GM23248 (cell line): ENCODE data around the gene ZNF598. TPM values are rescaled to one million over a fixed set of nuclear protein-coding genes. Genes with fewer than 3 reads are reported as not detected.

Source experiments
- DNase-seq: peaks from one replicate; pipeline ENCODE4 v3.0.0-alpha.2; 2015
- H2AFZ ChIP-seq: fragments of 200-600 bp; sonication (generic); 2 replicates; pipeline ENCODE4 v1.6.1; 2016; ENCODE audit warnings: antibody characterized with exemption
- H3F3A ChIP-seq: fragments of 200-600 bp; sonication (generic); 2 replicates; pipeline ENCODE4 v1.6.1; 2016; ENCODE audit warnings: mild to moderate bottlenecking, antibody characterized with exemption, mixed run types; ENCODE audit not compliant: insufficient read depth
- H3K27ac ChIP-seq: fragments of 200-600 bp; sonication (generic); 2 replicates; pipeline ENCODE4 v1.5.1; 2016; ENCODE audit warnings: mild to moderate bottlenecking
- H3K27me3 ChIP-seq: fragments of 200-600 bp; sonication (generic); replicated peaks from 2 replicates; pipeline ENCODE4 v1.6.1; 2016; ENCODE audit warnings: mild to moderate bottlenecking; ENCODE audit not compliant: insufficient read depth
- H3K36me3 ChIP-seq: fragments of 200-600 bp; sonication (generic); 2 replicates; pipeline ENCODE4 v1.6.1; 2016; ENCODE audit warnings: low read depth, mild to moderate bottlenecking
- H3K4me1 ChIP-seq: fragments of 200-600 bp; sonication (generic); 2 replicates; pipeline ENCODE4 v1.6.1; 2016; ENCODE audit warnings: mild to moderate bottlenecking; ENCODE audit not compliant: insufficient read depth
- H3K4me2 ChIP-seq: fragments of 200-600 bp; sonication (generic); one replicate; pipeline ENCODE4 v1.6.1; 2016; ENCODE audit warnings: mild to moderate bottlenecking; ENCODE audit not compliant: unreplicated experiment
- H3K4me3 ChIP-seq: fragments of 200-600 bp; sonication (generic); 2 replicates; pipeline ENCODE4 v1.5.1; 2016; ENCODE audit warnings: mild to moderate bottlenecking
- H3K79me2 ChIP-seq: fragments of 200-600 bp; sonication (generic); 2 replicates; pipeline ENCODE4 v1.6.1; 2016; ENCODE audit warnings: mild to moderate bottlenecking; ENCODE audit not compliant: insufficient read depth
- H3K9ac ChIP-seq: fragments of 200-600 bp; sonication (generic); 2 replicates; pipeline ENCODE4 v1.6.1; 2016; ENCODE audit warnings: mild to moderate bottlenecking
- H3K9me2 ChIP-seq: fragments of 200-600 bp; sonication (generic); 2 replicates; pipeline ENCODE4 v1.6.1; 2016; ENCODE audit warnings: mixed run types, mild to moderate bottlenecking, moderate library complexity; ENCODE audit not compliant: insufficient read depth
- H3K9me3 ChIP-seq: fragments of 200-600 bp; sonication (generic); one replicate; pipeline ENCODE4 v1.6.1; 2017; ENCODE audit warnings: low read depth
- H4K20me1 ChIP-seq: fragments of 200-600 bp; sonication (generic); 2 replicates; pipeline ENCODE4 v1.6.0; 2016; ENCODE audit not compliant: insufficient read depth
- EZH2 ChIP-seq: fragments of 200-600 bp; sonication (generic); IDR thresholded peaks from 2 replicates; pipeline ENCODE4 v1.6.1; 2018; ENCODE audit warnings: antibody characterized with exemption, mild to moderate bottlenecking; ENCODE audit not compliant: insufficient read depth, poor library complexity, severe bottlenecking
- EZH2phosphoT487 ChIP-seq: fragments of 200-600 bp; sonication (generic); IDR thresholded peaks from 2 replicates; pipeline ENCODE4 v1.6.1; 2018; ENCODE audit warnings: antibody characterized with exemption, moderate library complexity, mild to moderate bottlenecking, low read depth; ENCODE audit not compliant: insufficient read depth
- whole genome bisulfite sequencing, 2 experiments: methylation state at CpG; one replicate each; pipeline ENCODE4 v1.1.6; 2015 to 2017; ENCODE audit warnings: low lambda C conversion rate in 2 of 2, low coverage in 1 of 2; ENCODE audit errors: missing lambda C conversion rate in 2 of 2; 5-methylcytosine and 5-hydroxymethylcytosine counted together
- in situ Hi-C: fragments of 300-500 bp; cut with MboI; formaldehyde crosslinking; loops from 2 replicates; pipeline ENCODE4 v1.15.0; 2020
- polyA plus RNA-seq: library from polyadenylated mRNA; unstranded; fragments of >200 nt; fragmentation: Nextera tagmentation; extraction: Ambion mirVana; gene quantifications from 2 replicates; pipeline ENCODE4 v1.2.1, GENCODE V29; 2016
- total RNA-seq: library from RNA; depleted of rRNA; stranded (reverse); fragments of >200 nt; shearing (Covaris generic); gene quantifications from 2 replicates; pipeline ENCODE4 v1.2.3, GENCODE V29; 2014

The ZNF598 gene
- total and polyA plus RNA-seq, 2 experiments from 2014 or later = 12.2 to 21.2 TPM

DNA sequence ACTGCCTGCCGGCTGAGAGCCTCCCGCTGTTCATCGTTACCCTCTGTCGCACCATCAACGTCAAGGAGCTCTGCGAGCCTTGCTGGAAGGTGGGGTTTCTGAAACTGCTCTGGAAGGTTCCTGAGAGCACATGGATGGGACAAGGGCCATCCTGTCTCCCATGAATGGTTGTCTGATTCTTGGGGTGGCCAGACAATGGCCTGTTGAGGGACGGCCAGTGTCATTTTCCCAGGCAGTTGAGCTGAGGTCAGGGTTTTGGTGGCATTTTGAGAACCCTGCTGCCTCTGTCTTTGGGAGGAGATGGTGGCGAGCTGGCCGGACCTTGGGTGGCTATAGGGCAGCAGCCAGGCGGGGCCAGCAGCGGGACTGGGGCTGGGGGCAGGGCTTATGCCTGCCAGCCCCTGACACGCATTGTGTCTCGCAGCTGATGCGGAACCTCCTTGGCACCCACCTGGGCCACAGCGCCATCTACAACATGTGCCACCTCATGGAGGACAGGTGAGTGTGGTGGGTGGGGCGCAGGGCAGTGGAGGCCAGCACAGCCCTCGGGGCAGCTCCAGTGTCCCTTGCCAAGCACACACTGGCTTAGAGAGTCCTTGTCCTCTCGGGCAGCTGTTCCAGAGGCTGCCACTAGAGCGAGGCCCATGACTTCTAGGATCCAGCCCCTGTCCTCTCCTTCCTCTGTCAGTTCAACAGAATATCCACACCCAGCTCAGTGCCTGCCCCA is 47.2 kb upstream of the ZNF598 start:
- Histone ChIP-seq H3K9me3 (no peaks in the 10 kb centered on the region), H3K79me2 (no peaks in the 10 kb centered on the region), H3K36me3 (no peaks in the 10 kb centered on the region), H3K4me2 (no peak overlapping the region), H3K27me3 (no peaks in the 10 kb centered on the region), H3K9ac (no peak overlapping the region), H2AFZ (no peak overlapping the region), H3K27ac (no peak overlapping the region), H4K20me1 (no peaks in the 10 kb centered on the region), H3K4me1 (no peaks in the 10 kb centered on the region), H3K9me2 (no peaks in the 10 kb centered on the region), H3F3A (no peaks in the 10 kb centered on the region), H3K4me3 (no peak overlapping the region)
- no peak for DNase-seq
- TF ChIP-seq EZH2phosphoT487 = no peak
- no peak for TF ChIP-seq EZH2
- in situ Hi-C loops = no loop called here
- 90 to 93% methylated on average over 18 to 19 of the region's 19 CpGs for WGBS, 2 experiments

GRCh38 chr16:2056077-2056476 is 46.5 kb upstream of the ZNF598 start:
- Histone ChIP-seq H3K4me3 (no peak overlapping the region), H2AFZ (no peak overlapping the region), H3F3A (no peaks in the 10 kb centered on the region), H3K27ac (no peak overlapping the region), H4K20me1 (no peaks in the 10 kb centered on the region), H3K79me2 (no peaks in the 10 kb centered on the region), H3K9ac (no peak overlapping the region), H3K9me3 (no peaks in the 10 kb centered on the region), H3K36me3 (no peaks in the 10 kb centered on the region), H3K27me3 (no peaks in the 10 kb centered on the region), H3K4me1 (no peaks in the 10 kb centered on the region), H3K9me2 (no peaks in the 10 kb centered on the region), H3K4me2 (no peak overlapping the region)
- 71 to 73% methylated on average over 12 to 14 of the region's 15 CpGs for WGBS, 2 experiments
- TF ChIP-seq EZH2 (no peak), EZH2phosphoT487 (no peak)
- in situ Hi-C loops = no loop called here
- no peak for DNase-seq

DNA sequence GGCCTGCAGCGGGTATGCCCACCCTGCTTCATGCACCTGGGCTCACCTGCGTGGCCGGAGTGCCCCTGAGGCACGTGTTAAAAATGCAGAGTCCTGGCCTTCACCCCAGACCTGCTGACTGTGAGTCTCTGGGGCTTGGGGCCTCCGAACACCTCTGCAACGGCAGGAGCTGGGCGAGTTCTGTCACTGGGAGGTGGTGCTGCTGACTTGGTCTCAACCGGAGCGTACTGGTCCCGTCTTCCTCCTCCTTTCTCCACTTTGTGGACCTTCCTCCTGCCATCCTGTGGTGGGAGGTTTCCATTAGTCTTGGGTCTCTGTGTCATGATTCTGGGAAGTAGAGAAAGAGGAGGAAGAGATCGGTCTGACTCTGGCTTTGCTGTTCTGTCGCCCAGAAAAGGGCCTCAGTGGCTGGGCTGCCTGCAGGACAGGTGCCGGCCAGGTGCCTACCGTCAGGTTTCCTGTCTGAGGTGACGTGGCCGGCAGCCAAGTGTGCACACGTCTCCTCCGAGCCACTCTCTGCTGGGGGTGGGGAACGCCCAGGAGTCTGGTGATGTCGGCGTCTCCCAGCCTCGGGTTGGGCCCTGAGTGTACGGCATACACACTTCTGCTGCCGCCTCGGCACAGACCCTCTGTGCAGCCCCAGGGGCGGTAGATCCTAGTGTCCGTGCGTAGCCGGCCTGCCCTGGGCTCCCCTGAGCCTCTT is 45.1 kb upstream of the ZNF598 start:
- WGBS, 2 experiments = 87% methylated on average over 29 of the region's 29 CpGs

DNA sequence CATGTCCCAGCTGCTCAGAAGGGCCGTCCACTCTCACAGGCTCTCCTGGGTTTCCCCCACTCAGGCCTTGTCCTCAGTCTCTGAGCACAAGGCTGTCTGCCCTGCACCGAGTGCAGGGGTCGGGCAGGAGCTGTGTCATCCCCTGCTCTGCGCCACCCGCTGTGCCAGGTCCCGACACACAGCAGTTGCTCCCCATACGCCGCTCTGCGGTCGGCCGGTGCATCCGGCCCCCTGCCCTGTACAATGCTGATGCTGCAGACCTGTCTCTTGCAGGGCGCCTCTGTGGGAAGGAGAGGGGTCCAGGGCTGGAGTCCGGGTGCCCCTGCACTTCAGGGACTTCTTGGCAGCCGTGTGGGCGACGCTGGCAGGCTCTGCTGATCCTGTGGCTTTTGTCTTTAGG is 44.3 kb upstream of the ZNF598 start:
- Histone ChIP-seq H3F3A (no peaks in the 10 kb centered on the region), H3K4me3 (no peak overlapping the region), H3K27me3 (no peaks in the 10 kb centered on the region), H3K36me3 (no peaks in the 10 kb centered on the region), H3K4me2 (no peak overlapping the region), H3K27ac (no peak overlapping the region), H3K79me2 (peaks cover 18% of the 10 kb centered on the region), H3K9me2 (no peaks in the 10 kb centered on the region), H3K9ac (no peak overlapping the region), H2AFZ (no peak overlapping the region), H3K9me3 (no peaks in the 10 kb centered on the region), H3K4me1 (no peaks in the 10 kb centered on the region), H4K20me1 (no peaks in the 10 kb centered on the region)
- WGBS, 2 experiments = 94 to 96% methylated on average over 17 of the region's 17 CpGs
- in situ Hi-C loops = no loop called here
- TF ChIP-seq EZH2 = no peak
- TF ChIP-seq EZH2phosphoT487 = no peak
- no peak for DNase-seq

More for the DNA sequence above, 45.1 kb upstream of the ZNF598 start:
- H3K4me3 ChIP-seq = no peak overlapping the region
- H3K4me1 ChIP-seq = no peaks in the 10 kb centered on the region
- no peaks in the 10 kb centered on the region for H3F3A ChIP-seq
- DNase-seq = no peak
- peaks cover 10% of the 10 kb centered on the region for H3K79me2 ChIP-seq
- no peaks in the 10 kb centered on the region for H4K20me1 ChIP-seq
- no peak overlapping the region for H3K27ac ChIP-seq
- H3K9me2 ChIP-seq = no peaks in the 10 kb centered on the region
- H3K36me3 ChIP-seq = no peaks in the 10 kb centered on the region
- no peak overlapping the region for H2AFZ ChIP-seq
- no peak overlapping the region for H3K9ac ChIP-seq
- no peak for TF ChIP-seq EZH2
- TF ChIP-seq EZH2phosphoT487 = no peak
- no peak overlapping the region for H3K4me2 ChIP-seq
- no peaks in the 10 kb centered on the region for H3K27me3 ChIP-seq
- H3K9me3 ChIP-seq = no peaks in the 10 kb centered on the region
- in situ Hi-C loops = no loop called here
